DLD1 (cell line): ENCODE results near the gene MINDY4.

Source experiments
- in situ Hi-C: cut with HindIII; loops from 2 replicates; pipeline ENCODE4 v1.10.0; 2017; ENCODE audit warnings: low sequenced_read_pairs

The MINDY4 gene

GRCh38 chr7:30896783-30897637 lies 125.8 kb downstream of the MINDY4 start:
- in situ Hi-C loops = no loop called here

GRCh38 chr7:30897770-30898169 lies 126.6 kb downstream of the MINDY4 start:
- in situ Hi-C loops = no loop called here

DNA sequence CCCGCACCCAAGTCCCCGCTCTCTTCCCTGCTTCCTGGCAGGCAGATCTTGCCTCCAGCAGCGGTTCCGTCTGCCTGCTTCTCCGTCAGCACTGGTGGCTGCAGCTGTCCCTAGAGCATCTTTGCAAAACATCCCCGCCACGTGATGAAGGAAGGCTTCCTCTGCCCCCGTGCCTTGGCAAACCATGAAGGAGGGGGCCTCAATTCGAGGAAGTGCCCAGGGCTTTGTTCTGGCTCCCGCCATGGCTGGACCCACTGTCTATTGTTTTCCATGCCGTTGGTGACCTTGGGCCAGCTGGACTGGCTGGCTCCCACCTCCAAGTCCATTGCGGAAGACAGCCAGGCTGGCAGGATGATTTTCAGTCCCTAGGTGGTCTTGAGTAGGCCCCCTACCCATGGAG lies 127.2 kb downstream of the MINDY4 start:
- in situ Hi-C loops = no loop called here

GRCh38 chr7:30899066-30899465 lies 127.8 kb downstream of the MINDY4 start:
- in situ Hi-C loops = no loop called here

GRCh38 chr7:30899630-30900029 lies 128.4 kb downstream of the MINDY4 start:
- in situ Hi-C loops = no loop called here

GRCh38 chr7:30900053-30900452 lies 128.8 kb downstream of the MINDY4 start:
- in situ Hi-C loops = no loop called here

DNA sequence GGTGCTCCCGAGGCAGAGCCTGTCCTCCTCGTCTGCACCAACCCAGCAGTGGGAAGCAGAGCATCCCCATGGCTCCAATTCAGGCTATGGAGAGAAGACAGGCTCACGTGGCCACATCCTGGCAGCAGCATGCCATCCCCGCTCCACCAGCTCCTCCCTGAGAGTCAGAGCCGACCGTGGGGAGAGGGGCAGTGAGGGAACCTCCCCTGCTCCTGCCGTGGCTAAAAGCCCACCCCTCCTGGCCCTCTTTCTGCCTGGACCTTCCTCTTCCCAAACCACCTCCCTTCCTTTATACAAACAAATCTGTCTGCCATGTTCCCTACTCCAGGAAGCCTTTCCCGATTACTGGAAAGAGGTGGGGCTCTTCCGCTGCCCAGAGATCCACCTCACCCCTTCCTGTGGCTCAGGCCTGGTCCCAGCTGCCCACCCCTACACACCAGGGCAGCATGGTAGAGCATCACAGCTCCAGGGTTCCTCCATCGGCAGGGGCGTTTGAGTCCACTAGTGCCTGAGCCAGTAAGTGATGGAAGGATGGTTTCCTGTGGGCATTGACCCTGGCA lies 129.7 kb downstream of the MINDY4 start:
- in situ Hi-C loops = no loop called here

- in situ Hi-C loops = no loop called here
Measured at GRCh38 chr7:30901856-30902255, 130.6 kb downstream of the MINDY4 start.

DNA sequence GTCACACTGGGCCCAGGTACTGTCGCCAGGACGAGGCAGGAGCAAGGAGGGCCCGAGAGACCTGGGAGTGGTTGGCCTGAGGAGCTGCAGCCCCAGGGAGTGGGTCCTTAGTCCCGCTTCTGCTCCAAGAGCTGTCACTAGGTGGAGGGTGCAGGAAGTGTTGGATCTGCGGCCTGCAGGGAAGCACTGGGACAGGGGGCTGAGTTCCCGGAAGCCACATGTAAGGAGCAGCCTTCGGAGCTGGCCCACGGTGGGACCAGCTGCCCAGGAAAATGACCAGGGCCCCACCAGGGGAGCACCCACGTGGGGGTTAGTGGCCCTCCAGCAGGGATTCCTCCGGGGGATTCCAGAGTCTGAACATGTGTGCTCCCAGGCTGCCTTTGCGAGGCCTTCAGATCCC lies 131.2 kb downstream of the MINDY4 start:
- in situ Hi-C loops = no loop called here

DNA sequence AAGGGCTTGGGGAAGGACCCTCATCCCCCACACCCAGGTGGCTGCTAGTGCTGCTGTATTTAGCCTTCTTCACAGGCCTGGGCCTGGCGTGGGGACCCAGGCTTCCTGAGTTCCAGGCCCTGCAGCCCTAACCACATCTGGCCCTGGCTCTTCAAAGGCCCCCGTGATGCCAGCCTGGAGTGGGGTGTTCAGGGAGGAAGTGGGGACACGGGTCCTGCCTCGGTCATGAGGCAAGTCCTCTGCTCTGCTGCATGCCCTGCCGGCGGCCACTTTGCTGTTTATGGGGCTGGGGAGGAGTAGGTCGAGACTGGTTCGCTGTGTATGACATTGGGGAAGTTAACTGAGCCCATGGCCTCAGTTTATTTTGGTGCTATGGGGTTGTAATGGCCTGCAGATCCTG lies 131.9 kb downstream of the MINDY4 start:
- in situ Hi-C loops = no loop called here

GRCh38 chr7:30904561-30904960 lies 133.3 kb downstream of the MINDY4 start:
- in situ Hi-C loops = no loop called here

DNA sequence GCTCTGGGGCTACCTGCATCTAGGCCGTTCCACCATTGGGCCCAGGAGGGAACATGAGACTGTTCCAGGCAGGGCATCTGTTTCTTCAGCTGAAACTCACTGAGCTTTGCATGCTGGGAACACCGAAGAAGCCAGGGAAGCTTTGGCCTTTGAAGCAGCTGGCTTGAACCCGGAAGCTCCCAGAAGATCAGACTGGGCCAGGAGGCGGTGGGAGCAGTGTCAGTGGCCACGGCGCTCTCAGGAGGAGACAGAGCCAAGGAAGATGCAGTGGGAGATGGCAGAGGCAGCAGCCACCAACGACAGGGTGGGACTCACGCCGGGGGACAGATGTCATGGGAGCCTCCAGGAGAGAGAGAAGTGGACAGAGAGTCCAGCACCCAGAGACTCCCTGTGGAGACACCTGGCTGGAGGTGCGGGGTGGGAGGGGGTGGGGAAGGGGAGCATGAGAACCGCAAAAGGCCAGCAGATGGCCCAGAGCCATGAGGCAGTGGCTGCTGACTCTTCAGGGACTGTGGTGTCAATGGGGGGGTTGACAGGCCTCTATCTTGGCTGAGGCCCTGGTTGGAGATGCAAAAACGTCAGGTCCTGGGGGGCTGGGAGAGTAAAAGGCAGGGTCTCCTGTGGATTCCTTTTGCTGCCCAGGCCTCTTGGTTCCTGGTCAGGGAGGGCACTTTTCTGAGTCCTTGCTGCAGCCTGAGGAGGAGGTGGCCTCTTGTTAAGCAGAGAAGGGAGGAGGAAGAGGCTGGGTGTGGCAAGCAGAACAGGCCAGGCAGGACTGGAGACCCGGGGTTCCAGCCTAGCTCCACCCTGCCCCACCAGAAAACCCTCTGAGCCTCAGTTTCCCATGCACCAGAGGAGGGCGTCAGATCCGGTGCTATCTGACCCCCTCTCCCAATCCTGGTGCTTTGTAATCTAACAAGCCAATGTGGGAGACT lies 134.1 kb downstream of the MINDY4 start:
- in situ Hi-C loops = no loop called here

GRCh38 chr7:30906014-30906413 lies 134.8 kb downstream of the MINDY4 start:
- in situ Hi-C loops = no loop called here

- in situ Hi-C loops = no loop called here
Measured at GRCh38 chr7:30906515-30907240, 135.5 kb downstream of the MINDY4 start.

DNA sequence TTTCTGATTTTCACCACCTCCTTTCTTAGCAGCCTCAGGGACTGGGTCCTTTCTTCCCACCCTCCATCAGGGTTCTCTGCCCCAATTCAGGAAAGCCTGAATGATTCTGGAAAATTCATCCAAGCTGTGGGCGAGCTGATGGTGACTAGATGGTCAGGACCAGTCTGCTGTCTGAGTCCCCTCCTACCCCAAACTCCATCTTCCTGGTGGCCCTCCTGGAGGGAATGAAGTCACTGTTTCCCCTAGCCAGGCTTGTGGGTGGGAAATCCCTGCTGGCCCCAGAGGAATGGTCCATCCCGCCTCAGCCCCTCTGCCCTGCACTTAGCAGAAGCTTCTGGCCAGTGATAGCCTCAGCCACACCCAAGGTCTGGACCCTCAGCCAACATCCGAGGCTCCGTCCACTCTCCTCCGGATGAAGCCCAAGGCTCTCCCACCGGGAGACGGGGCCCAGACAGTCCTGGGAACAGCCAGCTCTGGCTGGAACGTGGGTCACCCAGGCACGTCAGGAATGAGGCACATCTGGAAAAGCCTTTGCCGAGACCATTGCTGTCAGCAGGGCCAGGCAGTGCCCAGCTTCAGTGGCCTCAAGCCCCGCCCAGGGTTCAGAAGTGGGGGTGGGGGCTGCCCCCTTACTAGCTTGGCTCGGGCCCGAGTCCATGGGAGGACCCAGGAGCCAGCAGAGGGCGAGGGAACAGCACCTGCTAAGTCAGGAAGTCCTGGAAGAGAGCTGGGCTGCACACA lies 136.5 kb downstream of the MINDY4 start:
- in situ Hi-C loops = no loop called here

GRCh38 chr7:30908681-30909080 lies 137.5 kb downstream of the MINDY4 start:
- in situ Hi-C loops = no loop called here

GRCh38 chr7:30909431-30909830 lies 138.2 kb downstream of the MINDY4 start:
- in situ Hi-C loops = no loop called here

- in situ Hi-C loops = no loop called here
Measured at GRCh38 chr7:30910411-30911073, 139.3 kb downstream of the MINDY4 start.

DNA sequence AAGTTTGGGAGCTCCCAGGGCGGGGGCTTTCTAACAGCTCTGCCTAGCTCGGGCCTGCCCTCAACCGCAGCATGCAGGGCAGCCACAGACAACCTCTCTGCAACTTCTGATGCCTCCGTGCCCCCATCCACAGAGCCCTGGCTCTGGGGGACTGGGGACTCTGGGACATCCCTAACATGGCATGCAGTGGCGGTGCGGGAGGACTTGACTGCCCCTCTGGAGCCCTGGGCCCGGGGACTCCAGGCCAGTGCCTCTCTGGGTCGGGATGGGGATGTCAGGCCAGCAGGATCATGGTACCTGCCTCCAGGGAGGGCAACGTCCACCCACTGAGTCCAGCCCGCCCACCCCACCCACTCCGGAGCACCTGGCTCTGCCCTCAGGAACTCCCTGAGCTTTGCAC lies 139.9 kb downstream of the MINDY4 start:
- in situ Hi-C loops = no loop called here

DNA sequence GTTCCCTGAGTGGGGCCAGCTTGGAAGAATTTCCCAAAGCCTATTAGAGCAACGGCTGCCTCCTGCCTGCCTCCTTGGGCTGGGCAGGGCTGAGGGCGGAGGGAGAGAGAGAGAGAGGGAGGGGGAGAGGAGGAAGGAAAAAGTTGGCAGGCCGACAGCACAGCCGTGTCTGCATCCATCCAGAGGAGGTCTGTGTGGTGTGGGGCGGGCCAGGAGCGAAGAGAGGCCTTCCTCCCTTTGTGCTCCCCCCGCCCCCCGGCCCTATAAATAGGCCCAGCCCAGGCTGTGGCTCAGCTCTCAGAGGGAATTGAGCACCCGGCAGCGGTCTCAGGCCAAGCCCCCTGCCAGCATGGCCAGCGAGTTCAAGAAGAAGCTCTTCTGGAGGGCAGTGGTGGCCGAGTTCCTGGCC lies 140.3 kb downstream of the MINDY4 start, which contains the start of gene AQP1:
AQP1 (plus strand) TSS at position 293 of the 409 bp plus-strand sequence; CDS start at position 350, 57 bp downstream.
- in situ Hi-C loops = no loop called here
